Sigmoid colon (tissue), 4 donors: Measurements from ENCODE around the gene SLC15A1.

Experiments used
- CTCF ChIP-seq, 4 experiments: fragments of 450-650 bp in 3 of 4; fragments of 200-600 bp in 1 of 4; IDR thresholded peaks; one replicate each; pipeline ENCODE4 v1.5.1; 2016 to 2019; ENCODE audit warnings: antibody characterized with exemption in 4 of 4, mild to moderate bottlenecking in 3 of 4, moderate library complexity in 2 of 4
- EP300 ChIP-seq, 4 donors: sonication (generic); formaldehyde crosslinking; IDR thresholded peaks; one replicate each; pipeline ENCODE4 v1.6.1; 2017; ENCODE audit warnings: antibody characterized with exemption in 4 of 4
- POLR2A ChIP-seq, 2 donors: fragments of 450-650 bp; IDR thresholded peaks; one replicate each; pipeline ENCODE4 v1.6.1; 2016; ENCODE audit warnings: antibody characterized with exemption in 2 of 2, mild to moderate bottlenecking in 2 of 2, moderate library complexity in 2 of 2
- POLR2AphosphoS5 ChIP-seq, 4 donors: sonication (generic); formaldehyde crosslinking; IDR thresholded peaks; one replicate each; pipeline ENCODE4 v1.6.1; 2017; ENCODE audit warnings: antibody characterized with exemption in 4 of 4

GRCh38 chr13:98675837-98676236, 76.6 kb downstream of the SLC15A1 start:
- no peak for TF ChIP-seq CTCF (IDR thresholded peaks at IDR 0.05)
- TF ChIP-seq POLR2A (IDR thresholded peaks at IDR 0.05), result no peak
- TF ChIP-seq POLR2AphosphoS5 (IDR thresholded peaks at IDR 0.05), result no peak
- TF ChIP-seq EP300 (IDR thresholded peaks at IDR 0.05), result no peak
